ENCODE data around the gene KLF2. TPM values are rescaled to one million over a fixed set of nuclear protein-coding genes. Genes with fewer than 3 reads are reported as not detected.
A peak's percentile ranks its signal among the peaks of the same experiment; 100 is the strongest.

Gene KLF2
- total and polyA plus RNA-seq, 10 of the 15 experiments (the other 5 are each of a cell fraction or from before 2014, with no cell fraction given) = 0.16 to 13.7 (median 1.0) TPM

DNA sequence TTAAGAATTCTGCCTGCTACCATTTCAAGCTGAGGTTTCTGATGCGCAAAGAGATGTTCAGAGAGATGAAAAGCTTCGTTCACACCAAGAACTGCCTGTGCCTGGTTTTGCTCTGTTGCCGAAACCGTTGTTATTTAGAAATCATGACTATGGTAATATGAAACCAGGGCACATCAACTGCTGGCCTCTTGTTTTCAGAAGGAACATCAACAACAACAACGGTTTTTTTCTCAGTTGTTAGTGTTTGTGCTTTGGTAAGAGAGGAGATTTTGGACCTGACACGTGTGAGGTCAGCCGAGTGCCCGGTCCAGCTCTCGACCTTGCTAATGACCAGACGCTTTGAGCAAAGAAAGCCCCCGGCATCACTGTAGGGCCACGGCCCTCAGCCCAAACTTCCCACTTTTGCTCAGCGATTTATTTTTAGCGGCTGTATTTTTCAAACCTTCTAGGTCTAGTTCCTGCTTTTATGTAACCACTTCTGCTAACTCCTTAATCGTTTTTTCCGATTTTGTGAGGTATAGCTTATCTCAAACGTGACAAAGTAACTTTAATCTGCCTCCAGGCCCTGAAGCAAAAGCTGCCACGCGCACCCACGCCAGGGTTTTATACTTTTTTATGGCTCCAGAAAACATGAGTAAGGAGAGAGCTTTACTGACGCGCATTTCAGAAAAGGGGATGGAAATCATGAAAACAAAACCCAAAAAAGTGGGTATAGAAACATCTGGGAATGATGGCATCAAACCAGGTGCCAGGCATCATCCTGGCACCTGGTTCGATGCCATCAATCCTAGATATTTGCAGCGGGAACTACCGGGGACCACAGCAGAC is 42.0 kb downstream of the KLF2 start (continued):
- TF ChIP-seq SUPT20H (IDR thresholded peaks at IDR 0.05; ENCODE audit: borderline replicate concordance, control insufficient read depth, low read depth, low read length) (no peak), TARDBP (IDR thresholded peaks at IDR 0.05; ENCODE audit: borderline replicate concordance) (no peak), EED (IDR thresholded peaks at IDR 0.05; ENCODE audit: low read depth) (peak; percentile 53; the same call in 1 of the 2 replicates), BCL11A (IDR thresholded peaks at IDR 0.05; ENCODE audit: low read depth, low read length) (no peak), ZNF24 (IDR thresholded peaks at IDR 0.05) (no peak), ATF7 (IDR thresholded peaks at IDR 0.05; ENCODE audit: low read depth) (no peak), RAD51 (IDR thresholded peaks at IDR 0.05) (0 out of 2 replicates have a peak, but pooled peaks have one; percentile 30), ESRRA (IDR thresholded peaks at IDR 0.05; ENCODE audit: low read length) (no peak)
- TF ChIP-seq, protein P1, sequence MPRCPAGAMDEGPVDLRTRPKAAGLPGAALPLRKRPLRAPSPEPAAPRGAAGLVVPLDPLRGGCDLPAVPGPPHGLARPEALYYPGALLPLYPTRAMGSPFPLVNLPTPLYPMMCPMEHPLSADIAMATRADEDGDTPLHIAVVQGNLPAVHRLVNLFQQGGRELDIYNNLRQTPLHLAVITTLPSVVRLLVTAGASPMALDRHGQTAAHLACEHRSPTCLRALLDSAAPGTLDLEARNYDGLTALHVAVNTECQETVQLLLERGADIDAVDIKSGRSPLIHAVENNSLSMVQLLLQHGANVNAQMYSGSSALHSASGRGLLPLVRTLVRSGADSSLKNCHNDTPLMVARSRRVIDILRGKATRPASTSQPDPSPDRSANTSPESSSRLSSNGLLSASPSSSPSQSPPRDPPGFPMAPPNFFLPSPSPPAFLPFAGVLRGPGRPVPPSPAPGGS (IDR thresholded peaks at IDR 0.05; ENCODE audit: borderline replicate concordance, insufficient read depth, low read depth, low read length, poor library complexity, severe bottlenecking) = no peak

DNA sequence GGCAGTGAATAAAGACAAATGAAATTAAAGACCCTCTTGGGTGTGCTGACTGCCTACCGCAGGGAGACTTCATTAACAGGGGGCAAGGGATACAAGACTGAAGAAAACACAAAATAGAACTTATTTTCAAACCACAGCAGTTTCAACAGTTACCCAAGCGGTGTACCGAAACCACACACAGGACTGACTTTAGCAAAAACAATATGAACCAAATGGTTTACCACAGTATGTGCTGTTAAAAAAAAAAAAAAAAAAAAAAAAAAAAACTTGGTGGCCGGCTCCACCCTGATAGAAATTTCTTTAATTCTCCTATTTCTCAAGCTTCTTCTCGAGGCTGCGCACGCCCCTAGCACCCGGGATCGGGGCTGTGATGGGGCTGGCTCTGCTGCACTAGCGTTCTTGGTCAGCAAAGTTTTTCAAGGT is 42.6 kb downstream of the KLF2 start:
- DNase-seq (ENCODE audit: low read depth, low spot score) = peak; percentile 90
- POLR2A ChIA-PET = interaction anchor here (0.6 to 2.6 kb wide), 5 partner anchors 15 to 119 kb away, joined by 3 to 10 read pairs (median 6); no protein-coding TSS in a partner anchor
- Histone ChIP-seq H3K36me3 (ENCODE audit: control insufficient read depth in 2 of 2, insufficient read depth in 2 of 2, low read length in 1 of 2) (peaks cover 0 to 4% of the 10 kb centered on the region in 2 experiments; a peak in 1 of 4 replicates), H4K20me1 (ENCODE audit: control insufficient read depth, insufficient read depth) (0 out of 2 replicates have a peak, but pooled peaks cover 2% of the 10 kb centered on the region), H3K27ac (ENCODE audit: control insufficient read depth, insufficient read depth) (peak overlapping the region; percentile 90), H3K4me2 (ENCODE audit: control insufficient read depth, insufficient read depth) (peak overlapping the region; percentile 84), H3K79me2 (ENCODE audit: control insufficient read depth, insufficient read depth, low read length) (no peaks in the 10 kb centered on the region), H3K9me3 (replicated peaks; ENCODE audit: control insufficient read depth, insufficient read depth, low read length) (no peaks in the 10 kb centered on the region), H3K9ac (ENCODE audit: control insufficient read depth, insufficient read depth, low read length) (peak overlapping the region; percentile 80), H3K27me3 (replicated peaks in 1 of 2; ENCODE audit: control insufficient read depth in 2 of 2, insufficient read depth in 2 of 2, low read length in 1 of 2) (no peaks in the 10 kb centered on the region), H3K4me3 (peak overlapping the region; percentile 65), H3K4me1 (ENCODE audit: control insufficient read depth, insufficient read depth, low read length) (peaks cover 64% of the 10 kb centered on the region), H2AFZ (ENCODE audit: control insufficient read depth, low read depth, low read length) (no peak overlapping the region)
- RAD21 ChIA-PET (ENCODE audit: unreplicated experiment) = interaction anchor here (0.6 to 3.2 kb wide), 11 partner anchors 10 to 1244 kb away, joined by 3 to 32 read pairs (median 5); partner anchors contain the start of gene KLF2
- WGBS (ENCODE audit: insufficient coverage, insufficient replicate concordance, low lambda C conversion rate, missing lambda C conversion rate) = 2% methylated on average over 10 of the region's 10 CpGs
- SMC1A ChIA-PET (ENCODE audit: uncharacterized antibody, unreplicated experiment) = interaction anchor here (0.7 to 4.1 kb wide), 7 partner anchors 15 to 109 kb away, joined by 3 to 42 read pairs (median 21); no protein-coding TSS in a partner anchor
- in situ Hi-C loops (cut with MboI) = no loop called here
- peak; percentile 72 for ATAC-seq
- no TSS peak for BruUV-seq (replicated peaks)
- intact Hi-C loops (cut with micrococcal nuclease; ENCODE audit: unreplicated experiment) = loop anchor here (2.0 kb wide), 1 partner anchor 38 kb away; no protein-coding TSS in a partner anchor
- FAIRE-seq = peak; percentile 92
- CTCF ChIA-PET = interaction anchor here (1.9 to 3.4 kb wide), 3 partner anchors 15 to 40 kb away, joined by 9 to 21 read pairs (median 16); no protein-coding TSS in a partner anchor
- no peak for TF ChIP-seq PAX8 (IDR thresholded peaks at IDR 0.05)
- peak; percentile 89 for TF ChIP-seq PAX5 (IDR thresholded peaks at IDR 0.05; ENCODE audit: borderline replicate concordance, low read depth, low read length)
- TF ChIP-seq ESRRA (IDR thresholded peaks at IDR 0.05; ENCODE audit: low read length) = 0 out of 2 replicates have a peak, but pooled peaks have one; percentile 28
- TF ChIP-seq ZNF384 (IDR thresholded peaks at IDR 0.05; ENCODE audit: borderline replicate concordance, low read depth, low read length) = peak; percentile 99
- peak; percentile 83 for TF ChIP-seq BCL11A (IDR thresholded peaks at IDR 0.05; ENCODE audit: low read depth, low read length)
- peak; percentile 92 for TF ChIP-seq TBL1XR1 (IDR thresholded peaks at IDR 0.05; ENCODE audit: low read depth, low read length)
- peak; percentile 45; the same call in 1 of the 2 replicates for TF ChIP-seq BACH1 (IDR thresholded peaks at IDR 0.05; ENCODE audit: borderline replicate concordance)
- TF ChIP-seq MEF2A (IDR thresholded peaks at IDR 0.05; ENCODE audit: insufficient read depth, low read depth, low read length) = peak; percentile 81
- no peak for TF ChIP-seq ZNF622 (IDR thresholded peaks at IDR 0.05)
- TF ChIP-seq NR2F1 (conservative IDR thresholded peaks at IDR 0.05) = peak; percentile 37
- TF ChIP-seq CBFB (IDR thresholded peaks at IDR 0.05; ENCODE audit: low read depth) = peak; percentile 93
- TF ChIP-seq JUND (IDR thresholded peaks at IDR 0.05; ENCODE audit: low read depth, low read length) = no peak
- TF ChIP-seq CBX5 (IDR thresholded peaks at IDR 0.05; ENCODE audit: low read depth) = peak; percentile 23; the same call in 1 of the 2 replicates
- TF ChIP-seq, protein P2, sequence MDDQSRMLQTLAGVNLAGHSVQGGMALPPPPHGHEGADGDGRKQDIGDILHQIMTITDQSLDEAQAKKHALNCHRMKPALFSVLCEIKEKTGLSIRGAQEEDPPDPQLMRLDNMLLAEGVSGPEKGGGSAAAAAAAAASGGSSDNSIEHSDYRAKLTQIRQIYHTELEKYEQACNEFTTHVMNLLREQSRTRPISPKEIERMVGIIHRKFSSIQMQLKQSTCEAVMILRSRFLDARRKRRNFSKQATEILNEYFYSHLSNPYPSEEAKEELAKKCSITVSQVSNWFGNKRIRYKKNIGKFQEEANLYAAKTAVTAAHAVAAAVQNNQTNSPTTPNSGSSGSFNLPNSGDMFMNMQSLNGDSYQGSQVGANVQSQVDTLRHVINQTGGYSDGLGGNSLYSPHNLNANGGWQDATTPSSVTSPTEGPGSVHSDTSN (IDR thresholded peaks at IDR 0.05; ENCODE audit: insufficient replicate concordance, low read depth, low read length) = no peak
